ENCODE measurements around the gene CES4A.
"Not testable (repeated sequence)": the region's sequence is repeated elsewhere in the genome, so short reads cannot be mapped to it uniquely, and the experiment has no call there.

The CES4A gene

GRCh38 chr16:66988197-66988788 is at the start of gene CES4A:
Gene CES4A, plus strand, starts transcription at chr16:66988589. Its CDS starts 184 bp downstream, at chr16:66988773.
- TF ChIP-seq, protein P1, sequence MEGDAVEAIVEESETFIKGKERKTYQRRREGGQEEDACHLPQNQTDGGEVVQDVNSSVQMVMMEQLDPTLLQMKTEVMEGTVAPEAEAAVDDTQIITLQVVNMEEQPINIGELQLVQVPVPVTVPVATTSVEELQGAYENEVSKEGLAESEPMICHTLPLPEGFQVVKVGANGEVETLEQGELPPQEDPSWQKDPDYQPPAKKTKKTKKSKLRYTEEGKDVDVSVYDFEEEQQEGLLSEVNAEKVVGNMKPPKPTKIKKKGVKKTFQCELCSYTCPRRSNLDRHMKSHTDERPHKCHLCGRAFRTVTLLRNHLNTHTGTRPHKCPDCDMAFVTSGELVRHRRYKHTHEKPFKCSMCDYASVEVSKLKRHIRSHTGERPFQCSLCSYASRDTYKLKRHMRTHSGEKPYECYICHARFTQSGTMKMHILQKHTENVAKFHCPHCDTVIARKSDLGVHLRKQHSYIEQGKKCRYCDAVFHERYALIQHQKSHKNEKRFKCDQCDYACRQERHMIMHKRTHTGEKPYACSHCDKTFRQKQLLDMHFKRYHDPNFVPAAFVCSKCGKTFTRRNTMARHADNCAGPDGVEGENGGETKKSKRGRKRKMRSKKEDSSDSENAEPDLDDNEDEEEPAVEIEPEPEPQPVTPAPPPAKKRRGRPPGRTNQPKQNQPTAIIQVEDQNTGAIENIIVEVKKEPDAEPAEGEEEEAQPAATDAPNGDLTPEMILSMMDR (conservative IDR thresholded peaks at IDR 0.05; ENCODE audit: low read length) = no peak
- H3K4me3 ChIP-seq (ENCODE audit: low read length) = no peak within 1 kb of the TSS
- DNase-seq (ENCODE audit: low read depth) = peak; percentile 53

DNA sequence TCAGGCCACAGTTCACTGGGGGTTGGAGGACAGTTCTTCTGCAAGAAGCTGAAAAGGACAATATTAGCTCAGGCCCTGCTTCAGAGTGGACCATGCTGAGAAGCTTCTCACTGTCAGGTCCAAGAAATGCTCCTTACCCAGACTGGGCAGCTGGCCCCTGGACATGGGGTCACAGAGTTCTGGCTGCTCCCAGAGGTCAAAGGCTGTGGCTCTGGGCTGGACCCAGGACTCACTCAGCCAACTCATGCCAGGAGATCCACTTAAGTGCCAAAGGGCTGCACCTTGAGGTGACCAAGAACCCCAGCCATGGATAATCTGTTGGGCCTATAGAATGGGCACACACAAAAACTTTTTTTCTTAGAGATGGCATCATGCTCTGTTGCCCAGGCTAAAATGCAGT is 49.0 kb upstream of the CES4A start:
- DNase-seq (ENCODE audit: low read depth) = no peak
- TF ChIP-seq, protein P1 (conservative IDR thresholded peaks at IDR 0.05; ENCODE audit: low read length) = no peak
- no peak overlapping the region for H3K4me3 ChIP-seq (ENCODE audit: low read length)

GRCh38 chr16:66940236-66940635 is 48.2 kb upstream of the CES4A start:
- no peak overlapping the region for H3K4me3 ChIP-seq (ENCODE audit: low read length)
- DNase-seq (ENCODE audit: low read depth) = no peak
- TF ChIP-seq, protein P1 (conservative IDR thresholded peaks at IDR 0.05; ENCODE audit: low read length) = no peak

GRCh38 chr16:66942981-66943380 is 45.4 kb upstream of the CES4A start:
- DNase-seq (ENCODE audit: low read depth) = no peak
- TF ChIP-seq, protein P1 (conservative IDR thresholded peaks at IDR 0.05; ENCODE audit: low read length) = no peak
- H3K4me3 ChIP-seq (ENCODE audit: low read length) = no peak overlapping the region

DNA sequence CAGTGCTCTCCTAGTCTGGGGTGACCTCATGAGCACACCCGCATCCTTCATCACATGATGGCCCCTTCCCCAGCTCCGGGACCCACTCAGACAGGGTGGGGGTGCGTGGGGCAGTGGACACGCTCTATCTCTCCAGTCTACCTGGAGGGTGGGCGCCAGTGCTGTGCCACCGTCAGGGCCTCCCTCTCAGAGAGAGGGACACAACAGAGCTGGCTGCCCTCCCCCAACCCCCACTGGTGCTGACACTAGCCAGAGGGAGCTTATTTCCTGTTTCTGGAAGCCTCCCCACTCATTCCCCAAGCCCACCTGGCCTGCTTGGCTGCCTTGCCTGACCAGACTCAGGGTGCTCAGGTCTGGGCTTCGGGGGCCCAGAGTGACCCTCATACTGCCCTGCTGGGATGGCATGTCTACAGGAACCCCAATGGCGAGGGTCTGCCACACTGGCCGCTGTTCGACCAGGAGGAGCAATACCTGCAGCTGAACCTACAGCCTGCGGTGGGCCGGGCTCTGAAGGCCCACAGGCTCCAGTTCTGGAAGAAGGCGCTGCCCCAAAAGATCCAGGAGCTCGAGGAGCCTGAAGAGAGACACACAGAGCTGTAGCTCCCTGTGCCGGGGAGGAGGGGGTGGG is 44.8 kb upstream of the CES4A start:
- TF ChIP-seq, protein P1 (conservative IDR thresholded peaks at IDR 0.05; ENCODE audit: low read length) = no peak
- DNase-seq (ENCODE audit: low read depth) = no peak
- H3K4me3 ChIP-seq (ENCODE audit: low read length) = no peak overlapping the region

GRCh38 chr16:66944054-66944441 is 44.3 kb upstream of the CES4A start:
- H3K4me3 ChIP-seq (ENCODE audit: low read length) = no peak overlapping the region
- TF ChIP-seq, protein P1 (conservative IDR thresholded peaks at IDR 0.05; ENCODE audit: low read length) = no peak
- DNase-seq (ENCODE audit: low read depth) = no peak

DNA sequence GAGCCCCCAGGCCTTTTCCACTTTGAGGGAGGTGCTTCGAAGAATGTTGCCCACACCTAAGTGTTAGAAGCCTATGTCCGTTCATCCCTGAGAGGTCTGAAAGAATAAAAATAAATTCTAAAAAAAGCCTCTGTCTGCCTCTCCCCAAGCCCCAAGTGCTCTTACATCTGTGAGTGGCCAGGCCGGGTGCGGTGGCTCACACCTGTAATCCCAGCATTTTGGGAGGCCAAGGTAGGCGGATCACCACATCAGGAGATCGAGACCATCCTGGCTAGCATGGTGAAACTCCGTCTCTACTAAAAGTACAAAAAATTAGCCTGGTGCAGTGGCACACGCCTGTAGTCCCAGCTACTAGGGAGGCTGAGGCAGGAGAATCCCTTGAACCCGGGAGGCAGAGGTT is 43.4 kb upstream of the CES4A start:
- H3K4me3 ChIP-seq (ENCODE audit: low read length); DNase-seq (ENCODE audit: low read depth): not testable (repeated sequence)

All from AG10803 (cell line).